Measurements from ENCODE around the gene BEND6.
A peak's percentile ranks its signal among the peaks of the same experiment; 100 is the strongest.

- TF ChIP-seq CTCF (conservative IDR thresholded peaks at IDR 0.05; ENCODE audit: low read length) (peak; percentile 32; the same call in 1 of the 2 replicates), EZH2phosphoT487 (IDR thresholded peaks at IDR 0.05; ENCODE audit: borderline replicate concordance, low read depth, low read length) (no peak)
Observed at GRCh38 chr6:56961151-56961550, 6.2 kb downstream of the BEND6 start.

Data from OCI-LY7 (cell line).